ENCODE data around the gene PYHIN1.
A peak's percentile ranks its signal among the peaks of the same experiment; 100 is the strongest.

Gene PYHIN1

GRCh38 chr1:159014851-159015250 is 83.5 kb downstream of the PYHIN1 start:
- H3K4me2 ChIP-seq (ENCODE audit: low read length), result no peak overlapping the region
- no peak overlapping the region for H2AFZ ChIP-seq (ENCODE audit: low read length)
- H3K79me2 ChIP-seq (ENCODE audit: insufficient read depth, low read length), result peaks cover 41% of the 10 kb centered on the region
- H3K27ac ChIP-seq (ENCODE audit: low read depth, low read length, poor library complexity, severe bottlenecking), result peak overlapping the region; percentile 63
- no peaks in the 10 kb centered on the region for H3K9me2 ChIP-seq (ENCODE audit: low read depth, low read length)
- H3F3A ChIP-seq (ENCODE audit: insufficient read depth, low read length), result no peaks in the 10 kb centered on the region
- H3K4me3 ChIP-seq (ENCODE audit: low read depth, low read length, poor library complexity, severe bottlenecking), result no peak overlapping the region
- peaks cover 70% of the 10 kb centered on the region for H3K36me3 ChIP-seq (ENCODE audit: insufficient read depth, low read length)
- H4K20me1 ChIP-seq (ENCODE audit: insufficient read depth, low read length), result no peaks in the 10 kb centered on the region
- no peak for TF ChIP-seq EZH2 (IDR thresholded peaks at IDR 0.05; ENCODE audit: borderline replicate concordance, low read length)
- TF ChIP-seq CTCF (IDR thresholded peaks at IDR 0.05; ENCODE audit: low read length), result no peak
- H3K27me3 ChIP-seq (ENCODE audit: insufficient read depth, low read length), result no peaks in the 10 kb centered on the region
- H3K9ac ChIP-seq (ENCODE audit: low read length), result no peak overlapping the region
- H3K4me1 ChIP-seq (ENCODE audit: insufficient read depth, low read length, severe bottlenecking), result peaks cover 42% of the 10 kb centered on the region
- no peaks in the 10 kb centered on the region for H3K9me3 ChIP-seq (ENCODE audit: low read length)

GRCh38 chr1:159015440-159015909 is 84.1 kb downstream of the PYHIN1 start:
- no peaks in the 10 kb centered on the region for H3K9me2 ChIP-seq (ENCODE audit: low read depth, low read length)
- H3K27me3 ChIP-seq (ENCODE audit: insufficient read depth, low read length), result no peaks in the 10 kb centered on the region
- H3F3A ChIP-seq (ENCODE audit: insufficient read depth, low read length), result no peaks in the 10 kb centered on the region
- H3K9me3 ChIP-seq (ENCODE audit: low read length), result no peaks in the 10 kb centered on the region
- H3K27ac ChIP-seq (ENCODE audit: low read depth, low read length, poor library complexity, severe bottlenecking), result peak overlapping the region; percentile 63
- H3K79me2 ChIP-seq (ENCODE audit: insufficient read depth, low read length), result peaks cover 35% of the 10 kb centered on the region
- H3K4me3 ChIP-seq (ENCODE audit: low read depth, low read length, poor library complexity, severe bottlenecking), result no peak overlapping the region
- TF ChIP-seq CTCF (IDR thresholded peaks at IDR 0.05; ENCODE audit: low read length), result no peak
- TF ChIP-seq EZH2 (IDR thresholded peaks at IDR 0.05; ENCODE audit: borderline replicate concordance, low read length), result no peak
- peaks cover 42% of the 10 kb centered on the region for H3K4me1 ChIP-seq (ENCODE audit: insufficient read depth, low read length, severe bottlenecking)
- no peak overlapping the region for H3K9ac ChIP-seq (ENCODE audit: low read length)
- H2AFZ ChIP-seq (ENCODE audit: low read length), result no peak overlapping the region
- peaks cover 73% of the 10 kb centered on the region for H3K36me3 ChIP-seq (ENCODE audit: insufficient read depth, low read length)
- 0 out of 2 replicates have a peak overlapping the region, but pooled peaks have one; percentile 2 for H3K4me2 ChIP-seq (ENCODE audit: low read length)
- no peaks in the 10 kb centered on the region for H4K20me1 ChIP-seq (ENCODE audit: insufficient read depth, low read length)

GRCh38 chr1:159023723-159024122 is 92.4 kb downstream of the PYHIN1 start:
- H3K4me3 ChIP-seq (ENCODE audit: low read depth, low read length, poor library complexity, severe bottlenecking), result no peak overlapping the region
- no peaks in the 10 kb centered on the region for H3K27me3 ChIP-seq (ENCODE audit: insufficient read depth, low read length)
- peaks cover 35% of the 10 kb centered on the region for H3K79me2 ChIP-seq (ENCODE audit: insufficient read depth, low read length)
- H3K4me2 ChIP-seq (ENCODE audit: low read length), result no peak overlapping the region
- no peaks in the 10 kb centered on the region for H3K9me3 ChIP-seq (ENCODE audit: low read length)
- H2AFZ ChIP-seq (ENCODE audit: low read length), result no peak overlapping the region
- H3F3A ChIP-seq (ENCODE audit: insufficient read depth, low read length), result no peaks in the 10 kb centered on the region
- TF ChIP-seq CTCF (IDR thresholded peaks at IDR 0.05; ENCODE audit: low read length) (no peak), EZH2 (IDR thresholded peaks at IDR 0.05; ENCODE audit: borderline replicate concordance, low read length) (no peak)
- H3K27ac ChIP-seq (ENCODE audit: low read depth, low read length, poor library complexity, severe bottlenecking), result no peak overlapping the region
- H3K9me2 ChIP-seq (ENCODE audit: low read depth, low read length), result no peaks in the 10 kb centered on the region
- H3K36me3 ChIP-seq (ENCODE audit: insufficient read depth, low read length), result peaks cover 98% of the 10 kb centered on the region
- H4K20me1 ChIP-seq (ENCODE audit: insufficient read depth, low read length), result no peaks in the 10 kb centered on the region
- no peaks in the 10 kb centered on the region for H3K4me1 ChIP-seq (ENCODE audit: insufficient read depth, low read length, severe bottlenecking)
- H3K9ac ChIP-seq (ENCODE audit: low read length), result no peak overlapping the region

Measured in OCI-LY1 (cell line).